Liver (tissue), 9 donors: Measurements from ENCODE around the gene STMP1. TPM values are rescaled to one million over a fixed set of nuclear protein-coding genes. Genes with fewer than 3 reads are reported as not detected.
"Not testable (repeated sequence)": the region's sequence is repeated elsewhere in the genome, so short reads cannot be mapped to it uniquely, and the experiment has no call there.

ENCODE experiments used
- DNase-seq: peaks from one replicate; pipeline ENCODE4 v3.0.0-alpha.2; 2017; ENCODE audit warnings: low spot score
- H3K27ac ChIP-seq, 2 donors: one replicate each; pipeline ENCODE4 v1.7.0; 2013; ENCODE audit warnings: inconsistent platforms in 2 of 2, low read length in 2 of 2, control low read depth in 1 of 2, low read depth in 1 of 2, mild to moderate bottlenecking in 1 of 2
- H3K27me3 ChIP-seq, 4 donors: one replicate each; pipeline versions ENCODE4 v1.6.1 to v1.7.0; 2013; ENCODE audit warnings: low read length in 3 of 4, inconsistent platforms in 1 of 4, mild to moderate bottlenecking in 1 of 4, moderate library complexity in 1 of 4; ENCODE audit not compliant: control insufficient read depth in 4 of 4, insufficient read depth in 4 of 4
- H3K36me3 ChIP-seq, 4 donors: one replicate each; pipeline versions ENCODE4 v1.6.1 to v1.7.0; 2013; ENCODE audit warnings: low read length in 3 of 4, mild to moderate bottlenecking in 3 of 4, low read depth in 1 of 4, moderate library complexity in 1 of 4; ENCODE audit not compliant: control insufficient read depth in 4 of 4, insufficient read depth in 3 of 4
- H3K4me1 ChIP-seq, 4 donors: one replicate each; pipeline versions ENCODE4 v1.6.1 to v1.7.0; 2013; ENCODE audit warnings: low read length in 3 of 4, mild to moderate bottlenecking in 3 of 4, moderate library complexity in 1 of 4; ENCODE audit not compliant: control insufficient read depth in 4 of 4, insufficient read depth in 4 of 4
- H3K4me3 ChIP-seq, 3 donors: one replicate each; pipeline versions ENCODE4 v1.6.1 to v1.7.0; 2013; ENCODE audit warnings: low read length in 3 of 3, control low read depth in 1 of 3, low read depth in 1 of 3, mild to moderate bottlenecking in 1 of 3
- H3K9ac ChIP-seq, 2 donors: one replicate each; pipeline ENCODE4 v1.7.0; 2013; ENCODE audit warnings: low read length in 2 of 2, mild to moderate bottlenecking in 2 of 2, moderate library complexity in 2 of 2, control low read depth in 1 of 2, low read depth in 1 of 2
- H3K9me3 ChIP-seq, 4 donors: one replicate each; pipeline versions ENCODE4 v1.6.1 to v1.7.0; 2013; ENCODE audit warnings: low read length in 3 of 4; ENCODE audit not compliant: control insufficient read depth in 4 of 4
- EGR1 ChIP-seq, 2 donors: IDR thresholded peaks; 2 replicates each; pipeline ENCODE4 v1.6.1; 2016 to 2018; ENCODE audit warnings: antibody characterized with exemption in 2 of 2, low read depth in 2 of 2
- FOXA1 ChIP-seq: IDR thresholded peaks from 2 replicates; pipeline ENCODE4 v1.6.1; 2016; ENCODE audit warnings: antibody characterized with exemption
- GABPA ChIP-seq, 2 donors: IDR thresholded peaks in 1 of 2; conservative IDR thresholded peaks in 1 of 2; 2 replicates each; pipeline ENCODE4 v1.6.1; 2016; ENCODE audit warnings: antibody characterized with exemption in 2 of 2, mild to moderate bottlenecking in 1 of 2, moderate library complexity in 1 of 2
- HNF4A ChIP-seq, 2 donors: conservative IDR thresholded peaks; 2 replicates each; pipeline ENCODE4 v1.6.1; 2016; ENCODE audit warnings: antibody characterized with exemption in 2 of 2, mild to moderate bottlenecking in 2 of 2
- JUND ChIP-seq, 2 donors: IDR thresholded peaks; 2 replicates each; pipeline ENCODE4 v1.6.1; 2016; ENCODE audit warnings: antibody characterized with exemption in 2 of 2
- NR2F2 ChIP-seq: IDR thresholded peaks from 2 replicates; pipeline ENCODE4 v1.6.1; 2016; ENCODE audit warnings: antibody characterized with exemption
- RAD21 ChIP-seq, 2 donors: IDR thresholded peaks; 2 replicates each; pipeline ENCODE4 v1.6.1; 2016; ENCODE audit warnings: antibody characterized with exemption in 2 of 2, mild to moderate bottlenecking in 2 of 2
- RXRA ChIP-seq, 2 donors: IDR thresholded peaks; 2 replicates each; pipeline ENCODE4 v1.6.1; 2017 to 2018; ENCODE audit warnings: antibody characterized with exemption in 2 of 2, mild to moderate bottlenecking in 1 of 2
- SP1 ChIP-seq: IDR thresholded peaks from 2 replicates; pipeline ENCODE4 v1.6.1; 2018; ENCODE audit warnings: antibody characterized with exemption, mild to moderate bottlenecking
- YY1 ChIP-seq: IDR thresholded peaks from 2 replicates; pipeline ENCODE4 v1.6.1; 2016; ENCODE audit warnings: antibody characterized with exemption, mild to moderate bottlenecking
- WGBS: extraction: QIAGEN DNeasy Blood & Tissue Kit; methylation state at CpG from one replicate; pipeline ENCODE4 v1.1.7; 2013; 5-methylcytosine and 5-hydroxymethylcytosine counted together
- polyA plus RNA-seq, 2 donors: library from polyadenylated mRNA; stranded (reverse) in 1 of 2; unstranded in 1 of 2; fragments of 200-250 nt in 1 of 2; fragments of >200 nt in 1 of 2; fragmentation: Nextera tagmentation in 1 of 2; extraction: Ambion mirVana in 1 of 2; gene quantifications; one replicate each; pipeline versions ENCODE4 v1.2.1 to v1.2.3, GENCODE V29; 2013 to 2015
- total RNA-seq, 2 donors: library from RNA; depleted of rRNA; stranded (reverse); fragments of >200 nt; gene quantifications; one replicate each; pipeline ENCODE4 v1.2.3, GENCODE V29; 2014
- TF ChIP-seq, protein P1 (sequence below): IDR thresholded peaks from 2 replicates; pipeline ENCODE4 v1.6.1; 2016; ENCODE audit warnings: antibody characterized with exemption
- TF ChIP-seq, protein P2 (sequence below): fragments of 150-350 bp; IDR thresholded peaks from 2 replicates; pipeline ENCODE4 v1.5.1; 2017; ENCODE audit warnings: improper control_type of control experiment, low read depth, low read length; ENCODE audit not compliant: missing input control
- TF ChIP-seq, protein P3 (sequence below): IDR thresholded peaks from 2 replicates; pipeline ENCODE4 v1.6.1; 2016; ENCODE audit warnings: antibody characterized with exemption
- TF ChIP-seq, protein P4 (sequence below): IDR thresholded peaks from 2 replicates; pipeline ENCODE4 v1.6.1; 2016; ENCODE audit warnings: antibody characterized with exemption, mild to moderate bottlenecking
- donor health status: healthy.
- donor health status: healthy.
- donor health status: healthy.
- donor health status: healthy.
- donor health status: healthy.

The STMP1 gene
- total and polyA plus RNA-seq, 4 donors: 6.8 to 30.7 (median 13.8) TPM

DNA sequence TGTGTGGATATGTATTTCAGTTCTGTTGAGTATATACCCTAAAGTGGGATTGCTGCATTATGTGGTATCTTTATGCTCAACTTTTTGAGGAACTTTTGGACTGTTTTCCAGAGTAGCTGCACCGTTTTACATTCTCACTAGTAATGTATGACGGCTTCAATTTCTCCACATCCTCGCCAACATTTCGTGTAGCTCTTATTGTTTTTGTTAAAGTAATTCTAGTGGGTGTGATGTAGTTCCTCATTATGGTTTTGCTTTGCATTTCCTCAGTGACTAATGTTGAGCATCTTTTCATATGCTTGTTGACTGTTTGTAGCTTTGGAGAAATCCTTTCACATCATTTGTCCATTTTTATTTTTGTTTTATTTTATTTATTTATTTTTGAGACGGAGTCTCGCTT, 4.5 kb downstream of the STMP1 start:
- Histone ChIP-seq H3K27me3 (no peaks in the 10 kb centered on the region), H3K27ac (no peak overlapping the region), H3K9me3 (no peaks in the 10 kb centered on the region), H3K4me1 (peaks cover under 1 to 8% (median 7%) of the 10 kb centered on the region in 4 donors), H3K4me3 (no peak overlapping the region), H3K9ac (no peak overlapping the region), H3K36me3 (no peaks in the 10 kb centered on the region)
- DNase-seq: no peak
- TF ChIP-seq RAD21 (IDR thresholded peaks at IDR 0.05) (no peak), NR2F2 (no peak), EGR1 (IDR thresholded peaks at IDR 0.05; ENCODE audit: low read depth in 2 of 2) (no peak), YY1 (no peak), FOXA1 (no peak), JUND (IDR thresholded peaks at IDR 0.05) (no peak), RXRA (IDR thresholded peaks at IDR 0.05) (no peak), SP1 (no peak), GABPA (IDR thresholded peaks at IDR 0.05 in 1 of 2, conservative IDR thresholded peaks at IDR 0.05 in 1 of 2) (no peak), HNF4A (conservative IDR thresholded peaks at IDR 0.05) (no peak)
- TF ChIP-seq, protein P1, sequence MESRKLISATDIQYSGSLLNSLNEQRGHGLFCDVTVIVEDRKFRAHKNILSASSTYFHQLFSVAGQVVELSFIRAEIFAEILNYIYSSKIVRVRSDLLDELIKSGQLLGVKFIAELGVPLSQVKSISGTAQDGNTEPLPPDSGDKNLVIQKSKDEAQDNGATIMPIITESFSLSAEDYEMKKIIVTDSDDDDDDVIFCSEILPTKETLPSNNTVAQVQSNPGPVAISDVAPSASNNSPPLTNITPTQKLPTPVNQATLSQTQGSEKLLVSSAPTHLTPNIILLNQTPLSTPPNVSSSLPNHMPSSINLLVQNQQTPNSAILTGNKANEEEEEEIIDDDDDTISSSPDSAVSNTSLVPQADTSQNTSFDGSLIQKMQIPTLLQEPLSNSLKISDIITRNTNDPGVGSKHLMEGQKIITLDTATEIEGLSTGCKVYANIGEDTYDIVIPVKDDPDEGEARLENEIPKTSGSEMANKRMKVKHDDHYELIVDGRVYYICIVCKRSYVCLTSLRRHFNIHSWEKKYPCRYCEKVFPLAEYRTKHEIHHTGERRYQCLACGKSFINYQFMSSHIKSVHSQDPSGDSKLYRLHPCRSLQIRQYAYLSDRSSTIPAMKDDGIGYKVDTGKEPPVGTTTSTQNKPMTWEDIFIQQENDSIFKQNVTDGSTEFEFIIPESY: no peak
- TF ChIP-seq, protein P2, sequence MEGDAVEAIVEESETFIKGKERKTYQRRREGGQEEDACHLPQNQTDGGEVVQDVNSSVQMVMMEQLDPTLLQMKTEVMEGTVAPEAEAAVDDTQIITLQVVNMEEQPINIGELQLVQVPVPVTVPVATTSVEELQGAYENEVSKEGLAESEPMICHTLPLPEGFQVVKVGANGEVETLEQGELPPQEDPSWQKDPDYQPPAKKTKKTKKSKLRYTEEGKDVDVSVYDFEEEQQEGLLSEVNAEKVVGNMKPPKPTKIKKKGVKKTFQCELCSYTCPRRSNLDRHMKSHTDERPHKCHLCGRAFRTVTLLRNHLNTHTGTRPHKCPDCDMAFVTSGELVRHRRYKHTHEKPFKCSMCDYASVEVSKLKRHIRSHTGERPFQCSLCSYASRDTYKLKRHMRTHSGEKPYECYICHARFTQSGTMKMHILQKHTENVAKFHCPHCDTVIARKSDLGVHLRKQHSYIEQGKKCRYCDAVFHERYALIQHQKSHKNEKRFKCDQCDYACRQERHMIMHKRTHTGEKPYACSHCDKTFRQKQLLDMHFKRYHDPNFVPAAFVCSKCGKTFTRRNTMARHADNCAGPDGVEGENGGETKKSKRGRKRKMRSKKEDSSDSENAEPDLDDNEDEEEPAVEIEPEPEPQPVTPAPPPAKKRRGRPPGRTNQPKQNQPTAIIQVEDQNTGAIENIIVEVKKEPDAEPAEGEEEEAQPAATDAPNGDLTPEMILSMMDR: no peak
- TF ChIP-seq, protein P3, sequence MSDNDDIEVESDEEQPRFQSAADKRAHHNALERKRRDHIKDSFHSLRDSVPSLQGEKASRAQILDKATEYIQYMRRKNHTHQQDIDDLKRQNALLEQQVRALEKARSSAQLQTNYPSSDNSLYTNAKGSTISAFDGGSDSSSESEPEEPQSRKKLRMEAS: no peak
- TF ChIP-seq, protein P4, sequence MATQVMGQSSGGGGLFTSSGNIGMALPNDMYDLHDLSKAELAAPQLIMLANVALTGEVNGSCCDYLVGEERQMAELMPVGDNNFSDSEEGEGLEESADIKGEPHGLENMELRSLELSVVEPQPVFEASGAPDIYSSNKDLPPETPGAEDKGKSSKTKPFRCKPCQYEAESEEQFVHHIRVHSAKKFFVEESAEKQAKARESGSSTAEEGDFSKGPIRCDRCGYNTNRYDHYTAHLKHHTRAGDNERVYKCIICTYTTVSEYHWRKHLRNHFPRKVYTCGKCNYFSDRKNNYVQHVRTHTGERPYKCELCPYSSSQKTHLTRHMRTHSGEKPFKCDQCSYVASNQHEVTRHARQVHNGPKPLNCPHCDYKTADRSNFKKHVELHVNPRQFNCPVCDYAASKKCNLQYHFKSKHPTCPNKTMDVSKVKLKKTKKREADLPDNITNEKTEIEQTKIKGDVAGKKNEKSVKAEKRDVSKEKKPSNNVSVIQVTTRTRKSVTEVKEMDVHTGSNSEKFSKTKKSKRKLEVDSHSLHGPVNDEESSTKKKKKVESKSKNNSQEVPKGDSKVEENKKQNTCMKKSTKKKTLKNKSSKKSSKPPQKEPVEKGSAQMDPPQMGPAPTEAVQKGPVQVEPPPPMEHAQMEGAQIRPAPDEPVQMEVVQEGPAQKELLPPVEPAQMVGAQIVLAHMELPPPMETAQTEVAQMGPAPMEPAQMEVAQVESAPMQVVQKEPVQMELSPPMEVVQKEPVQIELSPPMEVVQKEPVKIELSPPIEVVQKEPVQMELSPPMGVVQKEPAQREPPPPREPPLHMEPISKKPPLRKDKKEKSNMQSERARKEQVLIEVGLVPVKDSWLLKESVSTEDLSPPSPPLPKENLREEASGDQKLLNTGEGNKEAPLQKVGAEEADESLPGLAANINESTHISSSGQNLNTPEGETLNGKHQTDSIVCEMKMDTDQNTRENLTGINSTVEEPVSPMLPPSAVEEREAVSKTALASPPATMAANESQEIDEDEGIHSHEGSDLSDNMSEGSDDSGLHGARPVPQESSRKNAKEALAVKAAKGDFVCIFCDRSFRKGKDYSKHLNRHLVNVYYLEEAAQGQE: no peak
- 88% methylated on average over 6 of the region's 6 CpGs for WGBS

DNA sequence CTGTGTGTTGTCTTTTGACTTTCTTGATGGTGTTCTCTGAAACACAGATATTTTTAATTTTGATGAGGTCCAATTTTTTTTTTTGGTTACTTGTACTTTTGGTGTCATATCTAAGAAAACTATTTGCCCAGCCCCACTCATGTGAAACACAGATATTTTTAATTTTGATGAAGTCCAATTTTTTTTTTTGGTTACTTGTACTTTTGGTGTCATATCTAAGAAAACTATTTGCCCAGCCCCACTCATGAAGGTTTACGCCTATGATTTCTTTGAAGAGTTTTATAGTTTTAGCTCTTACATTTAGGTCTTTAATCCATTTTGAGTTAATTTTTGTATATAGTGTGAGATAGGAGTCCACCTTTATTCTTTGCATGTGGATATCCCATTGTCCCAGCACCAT, 5.3 kb downstream of the STMP1 start:
- not testable (repeated sequence) for H3K9ac ChIP-seq, H3K27ac ChIP-seq, H3K27me3 ChIP-seq, H3K9me3 ChIP-seq, H3K4me3 ChIP-seq, H3K4me1 ChIP-seq, DNase-seq, H3K36me3 ChIP-seq
- WGBS: 99% methylated on average over 1 of the region's 1 CpG

DNA sequence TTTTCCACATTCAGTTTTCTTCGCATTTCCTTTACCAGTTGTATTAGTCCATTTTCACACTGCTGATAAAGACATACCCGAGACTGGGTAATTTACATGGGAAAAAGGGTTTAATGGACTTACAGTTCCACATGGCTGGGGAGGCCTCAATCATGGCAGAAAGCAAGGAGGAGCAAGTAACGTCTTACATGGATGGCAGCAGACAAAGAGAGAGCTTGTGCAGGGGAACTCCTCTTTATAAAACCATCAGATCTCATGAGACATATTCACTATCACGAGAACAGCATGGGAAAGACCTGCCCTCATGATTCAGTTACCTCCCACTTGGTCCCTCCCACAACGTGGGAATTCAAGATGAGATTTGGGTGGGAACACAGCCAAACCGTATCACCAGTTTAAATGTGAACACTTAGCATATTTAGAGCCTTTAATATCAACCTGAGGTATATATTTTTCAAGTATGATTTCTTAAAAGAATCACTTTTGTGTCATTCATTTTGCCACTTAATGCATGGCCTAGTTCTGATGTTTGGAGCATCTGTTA, 6.6 kb downstream of the STMP1 start:
- not testable (repeated sequence) for H3K9ac ChIP-seq, H3K9me3 ChIP-seq, H3K4me3 ChIP-seq, H3K4me1 ChIP-seq, H3K27ac ChIP-seq, DNase-seq, H3K36me3 ChIP-seq, H3K27me3 ChIP-seq
- 73% methylated on average over 6 of the region's 6 CpGs for WGBS
